Neural cell (in vitro differentiated cells): ENCODE data around the gene THRB. TPM values are rescaled to one million over a fixed set of nuclear protein-coding genes. Genes with fewer than 3 reads are reported as not detected.

Source experiments
- H2AFZ ChIP-seq: fragments of 200-600, 300-800 bp; sonication (generic), shearing (Covaris generic); 2 replicates; pipeline ENCODE4 v1.6.0; 2014; ENCODE audit warnings: low read depth, mild to moderate bottlenecking, antibody characterized with exemption, low read length, moderate library complexity
- H3F3A ChIP-seq: fragments of 200-600 bp; shearing (Covaris generic); 2 replicates; pipeline ENCODE4 v1.6.1; 2016; ENCODE audit warnings: mild to moderate bottlenecking, moderate library complexity, mixed read lengths, antibody characterized with exemption, low read length; ENCODE audit not compliant: insufficient read depth, poor library complexity, severe bottlenecking
- H3K27ac ChIP-seq: fragments of 200-600, 300-800 bp; sonication (generic), shearing (Covaris generic); 2 replicates; pipeline ENCODE4 v1.5.1; 2014; ENCODE audit warnings: mild to moderate bottlenecking, low read length, moderate library complexity
- H3K27me3 ChIP-seq: fragments of 300-800, 200-600 bp; sonication (generic), shearing (Covaris generic); 2 replicates; pipeline ENCODE4 v1.6.0; 2014; ENCODE audit warnings: mild to moderate bottlenecking, low read depth, low read length, moderate library complexity; ENCODE audit not compliant: insufficient read depth
- H3K36me3 ChIP-seq: fragments of 300-800, 200-600 bp; sonication (generic), shearing (Covaris generic); 2 replicates; pipeline ENCODE4 v1.5.1; 2014; ENCODE audit warnings: mild to moderate bottlenecking, antibody characterized with exemption, low read length, moderate library complexity; ENCODE audit not compliant: insufficient read depth
- H3K4me2 ChIP-seq: fragments of 300-800, 200-600 bp; sonication (generic), shearing (Covaris generic); 2 replicates; pipeline ENCODE4 v1.6.0; 2014; ENCODE audit warnings: mild to moderate bottlenecking, low read length
- H3K4me3 ChIP-seq: fragments of 300-800, 200-600 bp; sonication (generic), shearing (Covaris generic); 2 replicates; pipeline ENCODE4 v1.5.1; 2014; ENCODE audit warnings: mild to moderate bottlenecking, low read length, moderate library complexity
- H3K79me2 ChIP-seq: fragments of 200-600 bp; shearing (Covaris generic); replicated peaks from 2 replicates; pipeline ENCODE4 v1.6.0; 2014; ENCODE audit warnings: mild to moderate bottlenecking, low read length, moderate library complexity; ENCODE audit not compliant: insufficient read depth
- H3K9ac ChIP-seq: fragments of 300-800, 200-600 bp; sonication (generic), shearing (Covaris generic); 2 replicates; pipeline ENCODE4 v1.6.1; 2016; ENCODE audit warnings: mild to moderate bottlenecking, low read length, mixed read lengths
- H3K9me2 ChIP-seq: fragments of 200-600 bp; shearing (Covaris generic); 2 replicates; pipeline ENCODE4 v1.6.1; 2016; ENCODE audit warnings: mild to moderate bottlenecking, low read length, mixed read lengths; ENCODE audit not compliant: insufficient read depth
- H3K9me3 ChIP-seq: fragments of 200-600, 300-800 bp; sonication (generic), shearing (Covaris generic); 2 replicates; pipeline ENCODE4 v1.6.1; 2016; ENCODE audit warnings: mild to moderate bottlenecking, mixed run types, low read length, moderate library complexity, mixed read lengths
- H4K20me1 ChIP-seq: fragments of 200-600 bp; shearing (Covaris generic); 2 replicates; pipeline ENCODE4 v1.6.1; 2016; ENCODE audit warnings: mild to moderate bottlenecking, mixed run types; ENCODE audit not compliant: insufficient read depth
- CTCF ChIP-seq: fragments of 450-650 bp; IDR thresholded peaks from 2 replicates; pipeline ENCODE4 v1.5.1; 2014; ENCODE audit warnings: antibody characterized with exemption, mild to moderate bottlenecking, moderate library complexity; ENCODE audit not compliant: poor library complexity, severe bottlenecking
- EP300 ChIP-seq: fragments of 450-650 bp; conservative IDR thresholded peaks from 2 replicates; pipeline ENCODE4 v1.6.1; 2014; ENCODE audit warnings: antibody characterized with exemption, mild to moderate bottlenecking, moderate library complexity; ENCODE audit not compliant: poor library complexity, severe bottlenecking
- EZH2 ChIP-seq: fragments of 200-600, 300-800 bp; shearing (Covaris generic), sonication (generic); IDR thresholded peaks from 2 replicates; pipeline ENCODE4 v1.6.1; 2014; ENCODE audit warnings: antibody characterized with exemption, low read length, borderline replicate concordance, mild to moderate bottlenecking; ENCODE audit not compliant: insufficient read depth, poor library complexity, severe bottlenecking
- MXI1 ChIP-seq: fragments of 450-650 bp; conservative IDR thresholded peaks from 2 replicates; pipeline ENCODE4 v1.6.1; 2014; ENCODE audit warnings: antibody characterized with exemption, mild to moderate bottlenecking; ENCODE audit not compliant: poor library complexity, severe bottlenecking
- POLR2AphosphoS5 ChIP-seq: IDR thresholded peaks from 2 replicates; pipeline ENCODE4 v1.6.1; 2012
- RAD21 ChIP-seq: fragments of 450-650 bp; conservative IDR thresholded peaks from 2 replicates; pipeline ENCODE4 v1.6.1; 2014; ENCODE audit warnings: antibody characterized with exemption, mild to moderate bottlenecking, moderate library complexity
- SMC3 ChIP-seq: fragments of 450-650 bp; conservative IDR thresholded peaks from 2 replicates; pipeline ENCODE4 v1.6.1; 2014; ENCODE audit warnings: antibody characterized with exemption, mild to moderate bottlenecking, moderate library complexity; ENCODE audit not compliant: poor library complexity
- TAF1 ChIP-seq: IDR thresholded peaks from 2 replicates; pipeline ENCODE4 v1.6.1; 2012; ENCODE audit warnings: low read depth
- polyA plus RNA-seq: library from polyadenylated mRNA; depleted of rRNA; stranded (reverse); fragments of >200 nt; gene quantifications from 2 replicates; pipeline ENCODE4 v1.2.3, GENCODE V29; 2014
- TF ChIP-seq, protein P1 (sequence below): IDR thresholded peaks from 2 replicates; pipeline ENCODE4 v1.6.1; 2012; ENCODE audit warnings: borderline replicate concordance

The THRB gene
- polyA plus RNA-seq, 1 donor from 2014 or later = 1.7 TPM

- H3K27me3 ChIP-seq = no peaks in the 10 kb centered on the region
- peaks cover 9% of the 10 kb centered on the region for H3K9me3 ChIP-seq
- no peaks in the 10 kb centered on the region for H3K36me3 ChIP-seq
- no peak overlapping the region for H3K9ac ChIP-seq
- no peaks in the 10 kb centered on the region for H3K79me2 ChIP-seq
- H3K4me2 ChIP-seq = no peak overlapping the region
- no peaks in the 10 kb centered on the region for H3F3A ChIP-seq
- no peak overlapping the region for H3K4me3 ChIP-seq
- no peak for TF ChIP-seq CTCF
- no peak for TF ChIP-seq MXI1
- TF ChIP-seq RAD21 = no peak
- no peak for TF ChIP-seq POLR2AphosphoS5
- no peak for TF ChIP-seq EP300
- TF ChIP-seq, protein P1, sequence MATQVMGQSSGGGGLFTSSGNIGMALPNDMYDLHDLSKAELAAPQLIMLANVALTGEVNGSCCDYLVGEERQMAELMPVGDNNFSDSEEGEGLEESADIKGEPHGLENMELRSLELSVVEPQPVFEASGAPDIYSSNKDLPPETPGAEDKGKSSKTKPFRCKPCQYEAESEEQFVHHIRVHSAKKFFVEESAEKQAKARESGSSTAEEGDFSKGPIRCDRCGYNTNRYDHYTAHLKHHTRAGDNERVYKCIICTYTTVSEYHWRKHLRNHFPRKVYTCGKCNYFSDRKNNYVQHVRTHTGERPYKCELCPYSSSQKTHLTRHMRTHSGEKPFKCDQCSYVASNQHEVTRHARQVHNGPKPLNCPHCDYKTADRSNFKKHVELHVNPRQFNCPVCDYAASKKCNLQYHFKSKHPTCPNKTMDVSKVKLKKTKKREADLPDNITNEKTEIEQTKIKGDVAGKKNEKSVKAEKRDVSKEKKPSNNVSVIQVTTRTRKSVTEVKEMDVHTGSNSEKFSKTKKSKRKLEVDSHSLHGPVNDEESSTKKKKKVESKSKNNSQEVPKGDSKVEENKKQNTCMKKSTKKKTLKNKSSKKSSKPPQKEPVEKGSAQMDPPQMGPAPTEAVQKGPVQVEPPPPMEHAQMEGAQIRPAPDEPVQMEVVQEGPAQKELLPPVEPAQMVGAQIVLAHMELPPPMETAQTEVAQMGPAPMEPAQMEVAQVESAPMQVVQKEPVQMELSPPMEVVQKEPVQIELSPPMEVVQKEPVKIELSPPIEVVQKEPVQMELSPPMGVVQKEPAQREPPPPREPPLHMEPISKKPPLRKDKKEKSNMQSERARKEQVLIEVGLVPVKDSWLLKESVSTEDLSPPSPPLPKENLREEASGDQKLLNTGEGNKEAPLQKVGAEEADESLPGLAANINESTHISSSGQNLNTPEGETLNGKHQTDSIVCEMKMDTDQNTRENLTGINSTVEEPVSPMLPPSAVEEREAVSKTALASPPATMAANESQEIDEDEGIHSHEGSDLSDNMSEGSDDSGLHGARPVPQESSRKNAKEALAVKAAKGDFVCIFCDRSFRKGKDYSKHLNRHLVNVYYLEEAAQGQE = no peak
- no peak for TF ChIP-seq EZH2
- no peak for TF ChIP-seq SMC3
- TF ChIP-seq TAF1 = no peak
- no peak overlapping the region for H2AFZ ChIP-seq
- no peak overlapping the region for H3K27ac ChIP-seq
- H3K9me2 ChIP-seq = no peaks in the 10 kb centered on the region
- no peaks in the 10 kb centered on the region for H4K20me1 ChIP-seq
These were observed 61.7 kb downstream of the THRB start for GRCh38 chr3:24432989-24433388.

GRCh38 chr3:24428481-24428880 lies 66.2 kb downstream of the THRB start:
- no peaks in the 10 kb centered on the region for H3K9me2 ChIP-seq
- no peak overlapping the region for H3K9ac ChIP-seq
- no peak overlapping the region for H3K27ac ChIP-seq
- no peak overlapping the region for H3K4me2 ChIP-seq
- H3K9me3 ChIP-seq = peaks cover 9% of the 10 kb centered on the region
- H2AFZ ChIP-seq = no peak overlapping the region
- no peaks in the 10 kb centered on the region for H3K79me2 ChIP-seq
- H4K20me1 ChIP-seq = no peaks in the 10 kb centered on the region
- H3K4me3 ChIP-seq = no peak overlapping the region
- H3K27me3 ChIP-seq = no peaks in the 10 kb centered on the region
- no peaks in the 10 kb centered on the region for H3F3A ChIP-seq
- TF ChIP-seq RAD21 (no peak), CTCF (no peak), POLR2AphosphoS5 (no peak), TAF1 (no peak)
- TF ChIP-seq, protein P1 = no peak
- H3K36me3 ChIP-seq = no peaks in the 10 kb centered on the region
